Measurements from ENCODE around the gene ATP6V1B1.

Gene ATP6V1B1

GRCh38 chr2:70957798-70958197 is 22.1 kb downstream of the ATP6V1B1 start:
- no peak overlapping the region for H3K4me3 ChIP-seq (ENCODE audit: low read length)
- no peak for TF ChIP-seq CTCF (IDR thresholded peaks at IDR 0.05; ENCODE audit: insufficient read depth, low read depth, low read length, missing control alignments)
- no peak for DNase-seq (ENCODE audit: low read depth)

- no peak for TF ChIP-seq CTCF (IDR thresholded peaks at IDR 0.05; ENCODE audit: insufficient read depth, low read depth, low read length, missing control alignments)
- H3K4me3 ChIP-seq (ENCODE audit: low read length), result no peak overlapping the region
- no peak for DNase-seq (ENCODE audit: low read depth)
Observed at GRCh38 chr2:70958759-70959158, 23.1 kb downstream of the ATP6V1B1 start.

GRCh38 chr2:70959271-70959761 is 23.6 kb downstream of the ATP6V1B1 start:
- no peak for TF ChIP-seq CTCF (IDR thresholded peaks at IDR 0.05; ENCODE audit: insufficient read depth, low read depth, low read length, missing control alignments)
- no peak for DNase-seq (ENCODE audit: low read depth)
- no peak overlapping the region for H3K4me3 ChIP-seq (ENCODE audit: low read length)

- TF ChIP-seq CTCF (IDR thresholded peaks at IDR 0.05; ENCODE audit: insufficient read depth, low read depth, low read length, missing control alignments), result no peak
- no peak overlapping the region for H3K4me3 ChIP-seq (ENCODE audit: low read length)
- no peak for DNase-seq (ENCODE audit: low read depth)
Observed at GRCh38 chr2:70959851-70960832, 24.4 kb downstream of the ATP6V1B1 start.

- no peak overlapping the region for H3K4me3 ChIP-seq (ENCODE audit: low read length)
- DNase-seq (ENCODE audit: low read depth), result no peak
Observed at GRCh38 chr2:70960833-70961647, 25.3 kb downstream of the ATP6V1B1 start.

GRCh38 chr2:70961648-70961994 is 25.9 kb downstream of the ATP6V1B1 start:
- H3K4me3 ChIP-seq (ENCODE audit: low read length), result no peak overlapping the region
- DNase-seq (ENCODE audit: low read depth), result no peak
- no peak for TF ChIP-seq CTCF (IDR thresholded peaks at IDR 0.05; ENCODE audit: insufficient read depth, low read depth, low read length, missing control alignments)

More at GRCh38 chr2:70960833-70961647, 25.3 kb downstream of the ATP6V1B1 start:
- no peak for TF ChIP-seq CTCF (IDR thresholded peaks at IDR 0.05; ENCODE audit: insufficient read depth, low read depth, low read length, missing control alignments)

Measured in epithelial cell of esophagus (primary cell).